GM21737 (cell line): ENCODE data around the gene RGCC.
A peak's percentile ranks its signal among the peaks of the same experiment; 100 is the strongest.
"Not testable (repeated sequence)": the region's sequence is repeated elsewhere in the genome, so short reads cannot be mapped to it uniquely, and the experiment has no call there.

ENCODE experiments used
- ATAC-seq: cut with Tn5 transposase; IDR thresholded peaks from one replicate; pipeline ENCODE4 v1.9.1; 2021; ENCODE audit warnings: mild to moderate bottlenecking, moderate library complexity; ENCODE audit not compliant: unreplicated experiment

Gene RGCC, protein sequence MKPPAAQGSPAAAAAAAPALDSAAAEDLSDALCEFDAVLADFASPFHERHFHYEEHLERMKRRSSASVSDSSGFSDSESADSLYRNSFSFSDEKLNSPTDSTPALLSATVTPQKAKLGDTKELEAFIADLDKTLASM

DNA sequence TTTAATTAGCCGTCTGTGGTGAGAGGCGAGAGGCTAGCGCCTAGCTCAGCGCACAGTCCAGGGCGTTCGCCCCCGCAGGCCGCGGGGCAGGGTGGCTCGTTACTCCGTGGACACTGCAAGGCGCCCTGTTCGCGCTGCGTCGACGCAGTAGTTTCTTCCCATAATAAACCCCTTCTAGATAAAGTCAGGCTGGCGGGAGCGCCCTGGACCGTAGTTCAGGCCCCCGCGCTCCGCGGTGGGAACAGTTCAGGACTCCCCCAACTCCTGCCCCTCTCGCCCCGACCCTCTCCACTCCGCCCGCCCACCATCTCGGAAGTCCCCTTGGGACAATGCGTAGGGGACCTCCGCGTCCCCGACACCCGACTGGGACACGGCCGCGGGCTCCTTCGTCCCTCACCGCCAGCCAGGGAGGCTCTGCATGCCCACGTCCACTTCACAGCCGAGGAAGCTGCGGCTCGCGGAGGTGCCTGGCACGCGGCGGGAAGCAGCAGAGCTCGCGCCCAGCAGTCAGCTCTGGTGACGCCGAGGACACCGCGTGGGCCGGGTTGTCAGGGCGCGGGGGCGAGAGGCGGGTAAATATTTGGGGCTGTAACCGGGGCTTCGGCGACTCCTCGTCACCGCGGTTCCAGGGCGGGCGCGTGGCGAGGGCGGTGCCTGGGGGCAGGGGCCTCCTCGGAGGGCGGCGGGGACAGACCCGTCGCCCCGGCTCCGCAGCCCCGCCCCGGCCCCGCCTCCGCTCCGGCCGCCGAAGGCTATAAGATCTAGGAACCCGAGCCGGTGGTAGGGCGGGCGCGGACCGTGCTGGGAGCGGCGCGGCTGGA lies at the start of gene RGCC:
Gene RGCC, plus strand, starts transcription at position 783 of the 821 bp plus-strand sequence. CDS start 158 bp downstream, outside the sequence.
- ATAC-seq = peak; percentile 59

DNA sequence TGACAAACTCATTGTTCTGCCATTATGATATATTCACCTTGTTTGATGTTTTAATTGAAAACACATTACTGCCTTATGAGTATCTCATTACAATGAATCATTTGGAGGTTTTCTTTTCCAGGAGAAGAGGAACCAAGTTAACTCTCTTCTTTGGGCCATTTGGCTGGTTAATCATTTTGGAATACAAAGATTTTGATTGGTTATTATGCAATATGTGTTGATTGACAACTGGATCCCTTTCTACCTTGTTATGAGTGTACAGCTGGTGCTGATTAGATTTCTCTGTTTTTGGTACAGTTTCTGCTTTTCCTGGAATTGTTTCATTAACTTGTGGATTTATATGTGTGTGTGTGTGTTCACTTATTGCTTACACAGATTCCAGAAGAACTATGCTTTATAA lies 49.2 kb upstream of the RGCC start:
- ATAC-seq = no peak

DNA sequence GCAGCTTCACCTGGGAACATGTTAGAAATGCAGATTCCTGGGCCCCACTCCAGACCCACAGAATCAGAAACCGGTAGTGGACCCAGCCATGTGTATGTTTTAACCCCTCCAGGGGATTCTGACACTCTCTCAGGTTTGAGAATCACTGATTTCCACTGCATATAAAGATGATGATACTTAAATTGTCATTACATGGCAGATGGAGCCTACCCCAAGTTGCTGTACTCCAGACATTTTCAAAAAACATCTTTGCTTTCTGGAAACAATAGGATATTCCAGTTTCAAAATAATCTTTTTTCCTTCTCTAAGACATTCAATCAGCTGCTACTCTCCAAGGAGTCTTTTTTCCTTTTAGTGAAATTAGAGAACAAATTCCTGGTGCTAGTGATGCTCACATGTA lies 48.6 kb upstream of the RGCC start:
- ATAC-seq = no peak

DNA sequence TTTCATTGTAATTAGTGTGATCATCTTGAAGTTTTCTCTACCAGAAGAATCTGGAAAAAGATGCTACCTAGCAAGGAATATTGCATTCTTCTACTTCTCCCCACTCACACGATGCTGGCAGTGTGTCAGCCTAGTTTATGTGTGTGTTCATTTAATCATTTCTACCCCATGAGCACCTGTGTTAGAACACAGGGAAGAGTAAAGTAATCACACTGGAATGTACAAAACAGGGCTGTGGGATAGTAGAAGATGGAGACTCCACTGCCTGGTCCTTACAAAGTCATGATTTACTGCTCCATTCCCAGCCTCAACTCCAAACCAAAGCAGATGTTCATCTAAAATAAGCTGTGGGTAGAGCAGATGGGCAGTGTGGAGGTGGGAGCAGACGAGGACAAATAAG lies 47.7 kb upstream of the RGCC start:
- ATAC-seq = no peak

DNA sequence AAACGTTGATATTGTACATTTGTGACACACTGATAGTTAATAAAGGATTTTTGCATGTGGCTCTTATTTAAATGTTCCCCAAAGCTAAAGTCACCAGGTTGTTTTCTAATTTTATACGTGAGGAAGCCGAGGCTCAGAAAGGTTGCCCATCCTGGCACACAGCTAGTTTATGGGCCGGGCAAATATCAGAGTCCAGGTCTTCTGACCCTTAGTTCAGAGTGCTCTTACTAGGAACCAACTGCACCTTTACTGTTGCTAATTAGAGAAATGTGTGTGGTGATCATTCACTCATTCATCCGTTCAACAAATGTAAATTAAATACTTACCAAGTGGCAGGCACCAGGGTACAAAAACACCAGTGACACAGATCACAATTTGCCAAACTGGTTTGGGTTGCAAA lies 46.3 kb upstream of the RGCC start:
- no peak for ATAC-seq

DNA sequence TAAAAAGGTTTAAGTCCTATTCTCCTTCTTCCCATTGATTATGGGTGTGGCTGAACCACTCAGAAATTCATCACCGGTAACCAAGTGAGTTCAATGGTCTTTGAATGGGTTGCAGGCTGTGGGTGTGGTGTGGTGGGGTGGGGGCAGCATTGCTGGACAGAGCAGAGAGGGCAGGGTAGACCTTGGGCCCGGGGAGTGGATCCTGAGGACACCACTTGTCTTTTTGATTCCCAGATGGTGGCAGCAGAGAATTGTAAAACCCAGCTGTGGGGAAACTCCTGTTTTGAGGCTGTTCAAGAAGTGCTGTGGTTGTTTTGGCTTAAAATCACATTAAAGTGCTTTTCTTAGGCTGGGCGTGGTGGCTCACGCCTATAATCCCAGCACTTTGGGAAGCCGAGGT lies 45.8 kb upstream of the RGCC start:
- no peak for ATAC-seq

DNA sequence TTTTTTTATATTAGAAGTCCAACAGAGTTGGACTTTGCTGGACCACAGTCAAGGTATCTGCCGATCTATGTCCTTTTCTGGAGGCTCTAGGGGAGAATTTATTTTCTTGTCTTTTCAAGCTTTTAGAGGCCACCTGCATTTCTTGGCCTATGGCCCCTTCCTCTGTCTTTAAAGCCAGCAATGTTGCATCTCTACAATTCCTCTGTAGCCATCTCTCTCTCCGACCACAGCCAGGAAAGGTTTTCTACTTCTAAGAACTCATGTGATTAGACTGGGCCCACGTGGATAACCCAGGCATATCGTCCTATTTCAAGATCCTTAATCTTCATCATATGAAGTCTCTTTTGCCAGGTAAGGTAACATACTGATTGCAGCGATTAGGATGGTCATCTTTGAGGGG lies 43.5 kb upstream of the RGCC start:
- no peak for ATAC-seq

DNA sequence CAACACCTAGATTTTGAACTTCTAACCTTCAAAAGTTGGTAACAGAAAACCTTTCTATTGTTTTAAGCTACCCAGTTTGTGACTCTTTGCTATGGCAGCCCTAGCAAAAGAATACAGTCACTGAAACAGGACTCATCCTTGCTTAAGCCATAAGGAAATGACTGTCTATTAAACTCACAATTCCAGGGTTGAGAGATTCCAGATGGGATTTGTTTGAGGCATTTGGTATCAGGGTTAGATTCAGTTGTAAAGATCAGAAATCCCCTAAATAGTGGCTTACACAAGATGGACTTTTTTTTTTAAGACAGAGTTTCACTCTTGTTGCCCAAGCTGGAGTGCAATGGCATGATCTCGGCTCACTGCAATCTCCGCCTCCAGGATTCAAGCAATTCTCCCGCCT lies 41.1 kb upstream of the RGCC start:
- ATAC-seq = no peak

DNA sequence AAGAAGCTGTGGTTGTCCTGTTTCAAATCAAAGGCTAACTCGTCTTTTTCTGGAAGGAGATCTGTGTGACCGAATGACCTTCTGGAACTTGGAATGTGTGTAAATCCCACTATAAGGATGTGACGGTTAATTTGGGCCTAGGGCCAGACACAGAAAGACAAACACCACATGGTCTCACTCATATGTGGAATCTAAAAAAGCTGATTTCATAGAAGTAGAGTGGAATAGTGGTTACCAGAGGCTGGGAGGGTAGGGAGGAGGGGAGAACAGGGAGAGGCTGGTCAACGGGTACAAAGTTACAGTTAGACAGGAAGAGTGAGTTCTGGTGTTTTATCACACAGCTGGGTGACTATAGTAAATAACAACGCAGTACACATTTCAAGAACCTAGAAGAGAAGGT lies 39.3 kb upstream of the RGCC start:
- no peak for ATAC-seq

DNA sequence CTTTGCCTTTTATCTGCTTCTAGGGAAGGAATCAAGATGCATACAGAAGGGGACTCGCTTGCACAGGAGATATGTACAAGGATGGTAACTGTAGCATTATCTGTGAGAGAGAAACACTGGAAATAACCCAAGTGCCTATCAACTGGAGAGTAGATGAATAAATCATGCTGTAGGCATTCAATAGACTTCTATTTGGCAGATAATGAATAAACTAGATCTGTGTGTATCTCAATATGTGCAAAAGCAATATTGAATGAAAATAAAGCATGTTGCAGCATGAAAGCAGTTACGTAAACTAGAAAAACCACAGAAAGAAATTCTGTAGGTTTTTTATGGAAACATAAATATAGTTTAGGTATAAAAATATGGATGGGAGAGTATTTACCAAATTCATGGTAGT lies 38.6 kb upstream of the RGCC start:
- ATAC-seq = no peak

DNA sequence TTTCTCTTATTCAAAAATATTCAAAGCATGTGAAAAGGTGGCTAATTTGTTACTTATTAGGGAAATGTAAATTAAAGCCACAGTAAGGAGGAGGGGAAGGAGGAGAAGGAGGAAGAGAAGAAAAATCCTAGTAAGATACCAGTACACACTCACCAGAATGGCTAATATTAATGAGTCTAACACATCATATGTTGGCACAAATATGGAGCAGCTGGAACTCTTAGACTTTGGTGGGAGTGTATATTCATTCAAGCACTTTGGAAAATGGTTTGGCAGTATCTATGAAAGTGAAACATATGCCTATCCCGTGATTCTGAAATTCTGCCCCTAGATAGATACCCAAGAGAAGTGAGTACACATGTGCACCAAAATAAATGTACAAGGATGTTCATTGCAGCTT lies 38.1 kb upstream of the RGCC start:
- ATAC-seq = no peak

DNA sequence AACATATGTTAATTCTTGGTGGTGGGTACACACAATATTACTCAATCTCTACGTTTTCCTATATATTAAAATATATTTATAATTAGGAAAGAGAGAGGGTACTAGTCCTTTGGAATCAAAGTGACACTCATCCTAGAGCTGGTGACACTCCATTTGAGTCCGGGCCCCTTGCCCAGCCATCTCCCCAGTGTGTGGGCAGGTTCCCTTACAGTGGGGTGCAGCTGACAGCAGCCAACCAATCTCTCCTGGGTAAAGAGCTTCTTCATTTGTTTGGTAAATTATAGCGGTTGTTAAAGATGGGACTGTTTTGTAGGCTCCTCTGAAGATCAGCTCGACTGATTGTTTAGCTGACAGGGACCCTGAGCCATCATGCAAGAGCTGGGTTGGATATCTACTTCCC lies 37.2 kb upstream of the RGCC start:
- ATAC-seq = no peak

DNA sequence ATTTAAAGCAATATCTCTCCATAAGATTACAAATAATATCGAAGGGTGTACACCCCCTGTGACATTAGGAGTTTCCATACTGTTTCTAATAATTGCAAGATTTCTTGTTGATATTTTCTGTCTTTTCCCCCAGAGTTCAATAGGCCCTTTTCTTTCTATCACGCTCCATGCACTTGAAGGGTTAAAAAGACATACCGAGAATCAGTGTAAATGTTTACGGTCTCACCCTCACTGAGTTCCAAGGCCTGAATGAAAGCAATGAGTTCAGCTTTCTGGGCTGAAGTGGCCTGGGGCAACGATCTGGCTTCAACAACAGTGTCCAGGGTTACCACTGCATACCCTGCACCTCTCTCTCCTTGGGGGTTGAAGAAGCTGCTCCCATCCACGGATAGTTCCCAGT lies 36.0 kb upstream of the RGCC start:
- ATAC-seq = not testable (repeated sequence)

DNA sequence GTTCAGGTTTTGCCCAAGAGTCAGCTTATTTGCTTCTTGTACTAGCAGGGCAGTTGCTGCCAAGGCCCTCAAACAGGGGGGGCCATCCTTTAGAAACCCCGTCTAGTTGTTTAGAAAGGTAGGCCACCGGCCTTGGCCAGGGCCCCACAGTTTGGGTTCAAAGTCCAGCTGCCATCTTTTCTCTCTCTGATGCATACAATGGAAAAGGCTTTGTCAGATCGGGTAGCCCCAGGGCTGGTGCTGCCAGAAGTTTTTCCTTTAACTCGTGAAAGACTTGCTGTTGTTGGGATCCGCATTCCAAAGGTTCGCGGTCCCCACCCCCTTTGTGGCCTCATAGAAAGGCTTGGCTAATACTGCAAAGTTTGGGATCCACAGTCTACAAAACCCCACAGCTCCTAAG lies 35.4 kb upstream of the RGCC start:
- ATAC-seq = not testable (repeated sequence)

DNA sequence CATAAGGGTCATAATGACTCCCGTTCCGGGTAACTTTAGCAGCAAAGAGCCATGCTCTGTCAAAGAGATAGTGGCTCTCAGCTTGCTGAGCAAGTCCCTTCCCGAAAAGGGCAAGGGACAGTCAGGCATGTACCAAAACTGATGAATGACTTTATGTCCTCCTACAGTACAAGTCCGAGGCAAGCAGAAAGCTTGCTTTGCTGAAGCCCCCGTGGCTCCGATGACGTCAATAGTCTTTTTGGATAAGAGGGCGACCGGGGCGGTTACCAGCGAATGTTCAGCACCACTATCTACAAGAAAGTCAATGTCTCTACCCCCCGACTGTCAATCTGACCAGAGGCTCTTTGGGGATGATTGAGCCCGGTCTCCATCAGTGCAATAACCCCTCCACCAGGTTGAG lies 34.1 kb upstream of the RGCC start:
- not testable (repeated sequence) for ATAC-seq

DNA sequence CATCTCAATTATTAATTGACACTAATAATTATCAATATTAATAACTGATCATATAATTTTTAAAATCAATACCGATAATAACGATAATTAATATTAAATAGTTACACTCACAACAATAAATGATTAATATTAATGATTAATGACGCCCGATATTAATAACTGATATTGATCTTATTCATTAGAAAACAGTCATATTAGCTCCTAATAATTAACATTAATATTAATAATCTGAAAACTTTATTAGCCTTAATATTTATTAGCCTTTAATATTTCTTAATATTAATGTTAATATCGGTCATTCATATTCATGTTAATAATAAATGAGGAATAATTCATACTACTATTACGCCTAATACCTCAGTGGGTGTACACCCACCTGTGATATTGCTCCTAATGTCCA lies 32.7 kb upstream of the RGCC start:
- ATAC-seq = not testable (repeated sequence)

DNA sequence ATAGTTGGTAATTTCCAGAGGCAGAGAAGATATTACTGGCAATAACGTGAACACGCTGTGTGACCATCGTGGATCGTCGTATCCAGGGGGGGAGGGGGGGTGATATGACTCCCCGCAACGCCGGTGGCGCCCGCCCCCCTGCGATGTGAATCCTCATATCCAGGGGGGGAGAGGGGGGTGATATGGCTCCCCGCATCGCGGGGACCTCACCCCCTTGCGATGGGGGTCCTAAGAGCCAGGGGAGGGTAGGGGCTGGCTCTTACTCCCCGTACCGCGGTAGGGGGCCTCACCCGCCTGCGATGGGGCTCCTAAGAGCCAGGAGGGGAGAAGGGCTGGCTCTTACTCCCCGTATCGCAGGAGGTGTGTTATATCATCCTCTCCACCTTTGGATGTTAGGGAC lies 31.3 kb upstream of the RGCC start:
- no peak for ATAC-seq

DNA sequence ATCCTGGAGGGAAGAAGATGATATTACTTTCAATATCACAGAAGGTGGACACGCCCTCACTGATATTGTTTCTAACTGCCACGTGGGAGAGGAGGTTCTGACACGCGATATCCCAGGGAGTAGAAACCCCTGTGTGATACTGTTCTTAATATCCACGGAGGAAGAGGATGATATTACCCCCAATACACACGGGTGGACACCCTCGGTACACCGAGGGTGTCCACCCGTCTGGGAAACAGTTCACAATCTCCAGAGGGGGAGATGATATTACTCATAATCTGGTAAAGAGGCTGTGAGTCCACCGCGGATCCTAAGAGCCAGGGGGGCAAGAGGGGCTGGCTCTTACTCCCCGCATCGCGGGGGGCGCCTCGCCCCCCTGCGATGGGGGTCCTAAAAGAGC lies 29.7 kb upstream of the RGCC start:
- ATAC-seq = no peak

DNA sequence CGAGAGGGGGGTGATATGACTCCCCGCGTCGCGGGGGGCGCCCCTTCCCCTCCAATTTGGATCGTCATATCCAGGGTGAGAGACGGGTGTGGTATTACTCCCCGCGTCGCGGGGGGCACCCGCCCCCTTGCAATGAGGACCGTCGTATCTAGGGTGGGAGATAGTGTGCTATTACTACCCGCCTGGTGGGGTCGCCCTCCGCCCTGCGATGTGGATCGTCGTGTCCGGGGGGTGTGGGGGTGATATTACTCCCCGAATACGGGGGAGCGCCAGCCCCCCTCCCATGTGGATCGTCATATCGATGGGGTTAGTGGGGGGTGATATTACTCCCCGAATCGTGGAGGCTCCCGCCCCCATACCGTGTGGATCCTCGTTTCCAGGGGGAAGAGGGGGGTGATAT lies 29.2 kb upstream of the RGCC start:
- ATAC-seq = no peak

DNA sequence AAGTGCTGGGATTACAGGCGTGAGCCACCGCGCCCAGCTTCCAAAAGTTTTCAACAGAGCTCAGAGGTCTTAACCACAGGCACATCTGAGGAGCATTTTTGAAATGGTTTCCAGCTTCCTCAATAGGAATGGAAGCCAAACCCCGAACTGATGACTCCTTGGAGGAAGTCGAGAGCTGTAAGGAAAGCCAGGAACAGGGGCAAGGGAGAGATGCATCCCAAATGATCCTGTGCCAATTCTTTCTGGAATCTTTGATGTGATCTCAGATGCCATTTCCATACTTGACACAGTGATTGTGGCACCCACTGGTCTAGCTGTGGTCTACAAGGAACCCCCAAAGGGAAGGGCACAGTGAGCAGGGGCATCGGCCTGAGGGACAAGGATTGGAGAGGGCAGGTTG lies 23.3 kb upstream of the RGCC start:
- not testable (repeated sequence) for ATAC-seq

DNA sequence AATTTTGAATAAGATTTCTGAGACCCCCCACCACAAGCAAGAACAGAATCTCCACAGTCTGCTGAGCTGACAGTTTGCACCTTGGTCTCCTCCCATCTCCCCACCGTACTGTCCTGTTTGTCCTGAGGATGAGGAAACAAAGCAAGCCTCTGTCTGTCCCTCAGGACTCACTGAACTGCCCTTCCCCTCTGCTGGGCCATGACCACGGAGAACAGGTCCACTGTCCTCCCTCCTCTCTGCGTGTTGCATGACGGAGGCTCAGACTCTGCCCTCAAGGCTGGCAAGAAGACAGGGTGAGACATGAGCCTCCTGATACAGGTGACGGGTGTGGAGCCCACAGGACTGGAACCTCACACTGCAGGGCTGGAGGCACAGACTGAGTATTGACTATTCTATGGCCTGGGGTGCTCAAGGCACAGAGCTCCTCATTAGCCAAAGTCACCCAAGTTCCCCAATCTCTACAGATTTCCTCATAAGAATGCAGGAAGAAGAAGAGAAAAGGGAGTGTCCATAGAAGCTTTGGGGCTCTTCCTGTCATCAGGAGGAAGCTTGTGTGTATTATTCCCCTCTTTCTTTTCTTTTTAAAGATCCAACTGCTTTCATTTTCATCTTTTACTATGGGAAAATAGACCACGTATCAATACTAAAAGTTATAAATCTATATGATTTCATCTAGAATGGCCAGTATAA lies 22.4 kb upstream of the RGCC start:
- ATAC-seq = no peak

DNA sequence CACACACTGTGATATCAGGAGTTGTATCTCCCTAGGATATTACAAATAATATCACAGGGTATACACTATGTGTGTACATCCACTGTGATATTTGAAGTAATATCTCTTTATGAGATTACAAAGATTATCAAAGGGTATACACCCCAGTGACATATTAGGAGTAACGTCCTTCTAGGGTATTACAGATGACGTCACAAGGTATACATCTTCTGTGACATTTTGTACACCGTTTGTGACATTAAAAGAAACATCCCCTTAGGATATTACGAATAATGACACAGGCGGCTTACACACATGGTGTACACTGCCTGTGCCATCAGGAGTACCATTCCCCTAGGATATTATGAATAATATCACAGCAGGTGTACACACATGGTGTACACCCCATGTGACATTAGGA lies 13.4 kb upstream of the RGCC start:
- no peak for ATAC-seq
